IPS-NIHi7 (cell line): ENCODE data around the gene RBMY1D.
"Not testable (repeated sequence)": the region's sequence is repeated elsewhere in the genome, so short reads cannot be mapped to it uniquely, and the experiment has no call there.

ENCODE experiments used
- DNase-seq: peaks from one replicate; pipeline ENCODE4 v3.0.0; 2012; ENCODE audit warnings: mixed read lengths; ENCODE audit errors: extremely low spot score

The RBMY1D gene

DNA sequence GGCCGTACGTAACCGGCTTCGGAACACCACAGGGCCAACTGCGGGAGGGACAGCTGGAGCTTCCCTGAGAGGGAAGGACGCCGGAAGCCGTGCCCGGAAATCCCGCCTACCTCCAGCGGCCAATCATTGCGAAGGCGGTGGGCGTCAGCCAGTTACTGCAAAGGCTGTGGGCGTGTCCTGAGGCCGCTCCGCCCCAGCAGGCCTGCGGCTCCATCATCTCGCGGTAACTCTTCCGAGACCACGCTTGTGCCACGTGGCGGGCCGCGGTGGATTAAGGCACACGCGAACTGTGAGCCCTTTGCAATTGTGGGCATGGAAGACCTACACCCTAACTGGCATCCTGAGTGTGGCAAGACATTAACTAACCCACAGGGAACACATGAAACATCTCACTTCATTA, at the start of gene RBMY1D:
RBMY1D (minus strand) TSS at position 101 of the 400 bp plus-strand sequence. CDS start 2,013 bp downstream, outside the sequence.
- not testable (repeated sequence) for DNase-seq

DNA sequence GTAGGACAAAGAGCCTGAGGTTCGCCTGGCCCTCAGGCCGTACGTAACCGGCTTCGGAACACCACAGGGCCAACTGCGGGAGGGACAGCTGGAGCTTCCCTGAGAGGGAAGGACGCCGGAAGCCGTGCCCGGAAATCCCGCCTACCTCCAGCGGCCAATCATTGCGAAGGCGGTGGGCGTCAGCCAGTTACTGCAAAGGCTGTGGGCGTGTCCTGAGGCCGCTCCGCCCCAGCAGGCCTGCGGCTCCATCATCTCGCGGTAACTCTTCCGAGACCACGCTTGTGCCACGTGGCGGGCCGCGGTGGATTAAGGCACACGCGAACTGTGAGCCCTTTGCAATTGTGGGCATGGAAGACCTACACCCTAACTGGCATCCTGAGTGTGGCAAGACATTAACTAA, 23.6 kb upstream of the RBMY1D start, which contains the start of gene RBMY1E:
RBMY1E (minus strand) TSS at position 101 of the 400 bp plus-strand sequence. CDS start 1,978 bp downstream, outside the sequence.
- DNase-seq, result not testable (repeated sequence)

DNA sequence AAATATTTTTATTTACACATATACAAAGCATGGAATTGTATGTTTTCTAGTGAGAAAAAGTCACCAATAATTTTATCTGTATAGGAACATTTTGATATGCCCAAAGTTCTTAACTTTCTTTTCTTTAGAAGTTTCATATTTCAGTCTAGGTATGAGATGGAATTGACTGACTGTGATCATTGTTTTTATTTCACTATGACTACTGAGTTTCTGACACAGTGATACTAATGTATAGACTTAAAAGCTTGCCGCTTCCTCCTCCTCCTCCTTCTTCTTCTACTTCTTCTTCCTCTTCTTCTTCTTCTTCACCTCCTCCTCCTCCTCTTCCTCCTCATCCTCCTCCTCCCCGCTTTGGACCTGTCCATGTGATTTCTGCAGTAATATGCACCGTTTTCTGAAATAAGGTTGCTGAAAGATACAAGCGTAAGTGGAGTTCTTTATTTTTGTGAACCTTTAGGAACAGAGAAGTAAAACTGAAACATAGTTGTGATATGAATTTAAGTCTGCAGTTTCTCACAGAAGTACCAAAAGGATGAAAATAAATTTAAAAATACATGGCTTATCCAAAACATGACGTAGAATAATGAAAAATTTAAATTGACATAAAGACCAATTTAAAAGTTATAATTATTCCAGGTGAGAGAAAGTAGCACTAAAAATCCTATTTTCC, 24.8 kb downstream of the RBMY1D start:
- DNase-seq, result not testable (repeated sequence)

DNA sequence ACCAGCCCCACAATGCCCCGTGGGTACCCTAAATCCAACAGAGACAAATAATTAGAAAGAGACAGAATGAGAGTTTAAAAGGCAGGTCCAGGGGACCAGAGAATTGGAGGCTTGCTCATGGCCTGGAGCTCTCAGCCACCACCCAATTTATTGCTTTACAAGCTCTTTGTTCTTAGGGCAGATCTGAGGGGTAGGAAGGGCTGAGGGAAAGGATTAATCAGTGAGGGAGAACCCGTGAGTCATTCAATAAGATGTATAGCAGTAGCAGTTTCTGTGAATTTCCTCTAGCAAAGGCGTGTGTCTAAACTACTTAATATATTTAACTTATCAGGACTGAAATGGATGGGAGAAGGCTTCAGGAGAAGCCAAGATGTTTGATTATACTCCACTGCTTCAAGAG, 48.8 kb downstream of the RBMY1D start:
- DNase-seq, result no peak

DNA sequence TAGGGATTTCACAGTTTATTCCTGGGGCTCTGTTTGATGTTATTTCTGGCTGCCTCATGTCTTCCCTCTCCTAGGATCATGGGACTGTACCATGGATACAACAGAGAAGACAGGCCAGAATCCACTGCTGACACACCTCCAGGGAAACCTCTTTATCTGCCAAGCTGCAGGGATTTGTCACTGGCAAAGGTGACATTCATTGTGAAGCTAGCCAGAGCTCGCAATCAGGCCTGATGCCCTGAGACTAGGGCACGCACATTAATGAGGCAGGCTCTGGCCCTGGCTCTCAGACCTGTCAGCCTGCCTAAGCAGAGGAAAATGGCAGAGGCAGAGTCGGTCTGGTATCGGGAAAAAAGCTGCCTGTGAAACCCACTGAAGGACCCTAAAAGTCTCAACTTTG, 52.2 kb downstream of the RBMY1D start:
- DNase-seq, result no peak

DNA sequence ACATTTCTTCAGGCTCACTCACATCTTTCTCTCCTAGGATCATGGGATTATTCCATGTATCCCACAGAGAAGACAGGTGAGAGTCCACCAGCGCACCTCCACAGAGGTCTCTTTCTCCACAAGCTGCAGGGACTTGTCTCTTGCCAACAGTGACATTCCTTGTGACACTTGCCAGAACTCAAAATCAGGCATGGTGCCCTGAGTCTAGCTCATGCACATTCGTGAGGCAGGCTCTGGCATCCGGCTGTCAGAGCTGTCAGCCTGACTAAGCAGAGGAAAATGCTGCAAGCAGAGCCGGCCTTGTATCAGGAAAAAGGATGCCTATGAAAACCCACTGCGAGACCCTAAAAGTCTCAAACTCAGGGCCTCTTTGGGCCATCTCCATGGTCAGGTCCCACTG, 54.8 kb downstream of the RBMY1D start:
- DNase-seq, result no peak

DNA sequence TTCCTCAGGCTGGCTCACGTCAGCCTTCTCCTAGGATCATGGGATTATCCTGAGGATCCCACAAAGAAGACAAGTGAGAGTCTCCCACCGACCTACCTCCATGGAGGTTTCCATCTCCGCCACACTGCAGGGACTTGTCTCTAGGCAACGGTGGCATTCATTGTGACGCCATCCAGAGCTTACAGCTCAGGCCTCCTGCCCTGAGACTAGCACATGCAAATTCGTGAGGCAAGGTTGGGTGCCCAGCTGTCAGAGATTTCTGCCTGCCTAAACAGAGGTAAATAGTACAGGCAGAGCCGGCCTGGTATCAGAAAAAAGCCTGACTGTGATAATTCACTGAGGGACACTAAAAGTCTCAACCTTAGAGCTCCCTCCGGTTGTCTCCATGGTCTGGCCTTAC, 58.0 kb downstream of the RBMY1D start:
- no peak for DNase-seq

DNA sequence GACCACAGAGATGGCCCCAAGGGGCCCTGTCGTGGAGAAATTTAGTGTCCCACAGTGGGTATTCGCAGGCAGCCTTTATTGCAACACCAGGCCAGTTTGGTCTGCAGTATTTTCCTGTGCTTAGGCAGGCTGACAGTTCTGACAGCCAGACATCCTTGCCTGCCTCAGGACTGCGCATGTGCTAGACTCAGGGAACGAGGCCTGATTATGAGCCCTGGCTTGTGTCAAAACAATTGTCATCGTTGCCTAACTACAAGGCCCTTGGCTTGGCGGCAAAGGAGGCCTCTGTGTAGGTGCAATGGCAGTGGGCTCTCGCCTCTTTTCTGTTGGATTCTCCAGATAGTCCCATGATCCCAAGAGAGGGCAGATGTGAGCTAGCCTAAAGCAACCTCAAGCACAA, 59.3 kb downstream of the RBMY1D start:
- no peak for DNase-seq
